ENCODE data around the gene ACY1.

- TF ChIP-seq CTCF (optimal IDR thresholded peaks at IDR 0.05 in 1 of 3, IDR thresholded peaks at IDR 0.05 in 1 of 3, conservative IDR thresholded peaks at IDR 0.05 in 1 of 3; ENCODE audit: extremely low read depth in 1 of 3, insufficient read depth in 2 of 3, low read length in 3 of 3) = no peak
- no peak for TF ChIP-seq EZH2 (IDR thresholded peaks at IDR 0.05; ENCODE audit: low read length)
Measured at GRCh38 chr3:52025453-52025852, 42.1 kb downstream of the ACY1 start.
